ENCODE data around the gene NOS3. TPM values are rescaled to one million over a fixed set of nuclear protein-coding genes. Genes with fewer than 3 reads are reported as not detected.

The NOS3 gene
- total and polyA plus RNA-seq, 9 of the 15 experiments (the other 6 are each of a cell fraction or from before 2014, with no cell fraction given): 1.1 to 121 (median 23.6) TPM

- TF ChIP-seq EGR1 (conservative IDR thresholded peaks at IDR 0.05) (peak; percentile 95), SMARCB1 (IDR thresholded peaks at IDR 0.05; ENCODE audit: insufficient read length, low read depth) (no peak), KDM5B (IDR thresholded peaks at IDR 0.05; ENCODE audit: insufficient replicate concordance, low read depth, low read length) (no peak), ELF2 (CRISPR knock-in tag; IDR thresholded peaks at IDR 0.05) (no peak), ZBTB26 (CRISPR knock-in tag; IDR thresholded peaks at IDR 0.05) (0 out of 2 replicates have a peak, but pooled peaks have one; percentile 16)
- TF ChIP-seq, protein P1, sequence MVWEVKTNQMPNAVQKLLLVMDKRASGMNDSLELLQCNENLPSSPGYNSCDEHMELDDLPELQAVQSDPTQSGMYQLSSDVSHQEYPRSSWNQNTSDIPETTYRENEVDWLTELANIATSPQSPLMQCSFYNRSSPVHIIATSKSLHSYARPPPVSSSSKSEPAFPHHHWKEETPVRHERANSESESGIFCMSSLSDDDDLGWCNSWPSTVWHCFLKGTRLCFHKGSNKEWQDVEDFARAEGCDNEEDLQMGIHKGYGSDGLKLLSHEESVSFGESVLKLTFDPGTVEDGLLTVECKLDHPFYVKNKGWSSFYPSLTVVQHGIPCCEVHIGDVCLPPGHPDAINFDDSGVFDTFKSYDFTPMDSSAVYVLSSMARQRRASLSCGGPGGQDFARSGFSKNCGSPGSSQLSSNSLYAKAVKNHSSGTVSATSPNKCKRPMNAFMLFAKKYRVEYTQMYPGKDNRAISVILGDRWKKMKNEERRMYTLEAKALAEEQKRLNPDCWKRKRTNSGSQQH (CRISPR knock-in tag; IDR thresholded peaks at IDR 0.05): 0 out of 2 replicates have a peak, but pooled peaks have one; percentile 36
Observed at GRCh38 chr7:150999497-151000230, 8.8 kb downstream of the NOS3 start (continued).

All from K562 (cell line).